ENCODE data around the gene CFAP57. TPM values are rescaled to one million over a fixed set of nuclear protein-coding genes. Genes with fewer than 3 reads are reported as not detected.

The CFAP57 gene
- total and polyA plus RNA-seq, 9 of the 15 experiments (the other 6 are each of a cell fraction or from before 2014, with no cell fraction given): 0.04 to 0.22 (median 0.07) TPM; not detected in 3

DNA sequence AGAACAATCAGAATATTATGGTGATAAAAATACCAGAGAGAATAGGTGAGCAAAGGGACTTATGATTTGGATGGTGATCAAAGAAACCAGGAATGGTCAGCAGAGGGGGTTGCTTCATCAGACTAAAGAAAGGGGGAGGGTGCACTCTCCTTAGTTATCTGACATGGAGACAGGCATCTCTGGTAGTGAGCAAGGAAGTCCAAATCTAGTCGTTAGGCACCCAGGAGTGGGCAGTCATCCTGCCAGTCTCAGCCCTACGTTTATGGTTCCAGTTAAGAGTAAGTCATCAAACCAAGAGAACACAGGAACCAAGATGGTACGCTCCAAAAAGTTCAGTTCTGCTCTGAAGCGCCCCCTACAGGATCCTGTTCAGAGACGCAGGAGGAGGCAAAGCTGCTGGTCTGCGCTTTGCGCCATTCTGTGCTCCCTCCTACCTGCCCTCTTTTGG is 28.7 kb upstream of the CFAP57 start (continued):
- TF ChIP-seq JUNB (CRISPR knock-in tag; conservative IDR thresholded peaks at IDR 0.05) (no peak), ZNF324 (CRISPR knock-in tag; IDR thresholded peaks at IDR 0.05) (no peak), CREM (IDR thresholded peaks at IDR 0.05; ENCODE audit: low read depth) (0 out of 2 replicates have a peak, but pooled peaks have one; percentile 3), ZNF589 (CRISPR knock-in tag; IDR thresholded peaks at IDR 0.05; ENCODE audit: low read depth) (no peak), ARHGAP35 (IDR thresholded peaks at IDR 0.05; ENCODE audit: partially characterized antibody) (no peak), ZNF354B (CRISPR knock-in tag; IDR thresholded peaks at IDR 0.05) (no peak), BRD4 (IDR thresholded peaks at IDR 0.05) (no peak), ADNP (tag; IDR thresholded peaks at IDR 0.05) (no peak), HCFC1 (IDR thresholded peaks at IDR 0.05; ENCODE audit: low read depth, low read length) (no peak), SRSF9 (IDR thresholded peaks at IDR 0.05; ENCODE audit: borderline replicate concordance, low read depth, low read length) (no peak), KAT7 (CRISPR knock-in tag; IDR thresholded peaks at IDR 0.05; ENCODE audit: borderline replicate concordance) (no peak), YBX1 (IDR thresholded peaks at IDR 0.05) (no peak), CXXC5 (CRISPR knock-in tag; IDR thresholded peaks at IDR 0.05) (peak; percentile 39; the same call in 1 of the 2 replicates), FOSL1 (tag; conservative IDR thresholded peaks at IDR 0.05) (no peak; the same call in 1 of the 2 replicates), EHMT2 (IDR thresholded peaks at IDR 0.05) (peak; percentile 87), OTX1 (CRISPR knock-in tag; IDR thresholded peaks at IDR 0.05) (no peak), XRCC4 (IDR thresholded peaks at IDR 0.05; ENCODE audit: extremely low read depth, insufficient read depth, insufficient read length) (no peak), ZNF165 (CRISPR knock-in tag; IDR thresholded peaks at IDR 0.05; ENCODE audit: borderline replicate concordance) (no peak), HMG20B (CRISPR knock-in tag; IDR thresholded peaks at IDR 0.05) (no peak), PYGO2 (tag; IDR thresholded peaks at IDR 0.05) (no peak), CHCHD3 (CRISPR knock-in tag; IDR thresholded peaks at IDR 0.05) (no peak)
- TF ChIP-seq, protein P1, sequence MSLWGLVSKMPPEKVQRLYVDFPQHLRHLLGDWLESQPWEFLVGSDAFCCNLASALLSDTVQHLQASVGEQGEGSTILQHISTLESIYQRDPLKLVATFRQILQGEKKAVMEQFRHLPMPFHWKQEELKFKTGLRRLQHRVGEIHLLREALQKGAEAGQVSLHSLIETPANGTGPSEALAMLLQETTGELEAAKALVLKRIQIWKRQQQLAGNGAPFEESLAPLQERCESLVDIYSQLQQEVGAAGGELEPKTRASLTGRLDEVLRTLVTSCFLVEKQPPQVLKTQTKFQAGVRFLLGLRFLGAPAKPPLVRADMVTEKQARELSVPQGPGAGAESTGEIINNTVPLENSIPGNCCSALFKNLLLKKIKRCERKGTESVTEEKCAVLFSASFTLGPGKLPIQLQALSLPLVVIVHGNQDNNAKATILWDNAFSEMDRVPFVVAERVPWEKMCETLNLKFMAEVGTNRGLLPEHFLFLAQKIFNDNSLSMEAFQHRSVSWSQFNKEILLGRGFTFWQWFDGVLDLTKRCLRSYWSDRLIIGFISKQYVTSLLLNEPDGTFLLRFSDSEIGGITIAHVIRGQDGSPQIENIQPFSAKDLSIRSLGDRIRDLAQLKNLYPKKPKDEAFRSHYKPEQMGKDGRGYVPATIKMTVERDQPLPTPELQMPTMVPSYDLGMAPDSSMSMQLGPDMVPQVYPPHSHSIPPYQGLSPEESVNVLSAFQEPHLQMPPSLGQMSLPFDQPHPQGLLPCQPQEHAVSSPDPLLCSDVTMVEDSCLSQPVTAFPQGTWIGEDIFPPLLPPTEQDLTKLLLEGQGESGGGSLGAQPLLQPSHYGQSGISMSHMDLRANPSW (CRISPR knock-in tag; IDR thresholded peaks at IDR 0.05): peak; percentile 77; the same call in 1 of the 2 replicates

All from K562 (cell line).